PC-3 (cell line): Measurements from ENCODE around the gene CFAP221.

Experiments used
- CTCF ChIP-seq: fragments of 300-600 bp; sonication (generic); conservative IDR thresholded peaks from 2 replicates; pipeline ENCODE4 v1.5.1; 2017; ENCODE audit warnings: antibody characterized with exemption, low read depth, mild to moderate bottlenecking, low read length
- EZH2 ChIP-seq: fragments of 300-600 bp; sonication (generic); IDR thresholded peaks from one replicate; pipeline ENCODE4 v1.6.1; 2017; ENCODE audit warnings: antibody characterized with exemption, mild to moderate bottlenecking, low read length; ENCODE audit not compliant: unreplicated experiment
- EZH2phosphoT487 ChIP-seq: fragments of 300-600 bp; sonication (generic); IDR thresholded peaks from 2 replicates; pipeline ENCODE4 v1.6.1; 2018; ENCODE audit warnings: mild to moderate bottlenecking, antibody characterized with exemption, low read length, borderline replicate concordance

GRCh38 chr2:119512946-119513345, 31.3 kb upstream of the CFAP221 start:
- TF ChIP-seq CTCF: no peak
- no peak for TF ChIP-seq EZH2
- TF ChIP-seq EZH2phosphoT487: no peak
